ENCODE data around the gene RELA.

The RELA gene

GRCh38 chr11:65680192-65680743 is 17.6 kb upstream of the RELA start:
- Mint-ChIP-seq H3K9me3 (no peaks in the 10 kb centered on the region), H3K4me1 (no peaks in the 10 kb centered on the region), H3K36me3 (ENCODE audit: low read depth) (no peaks in the 10 kb centered on the region), H3K4me3 (no peak overlapping the region), H3K27ac (no peak overlapping the region), H3K27me3 (ENCODE audit: low read depth, poor library complexity) (peaks cover 53% of the 10 kb centered on the region)
- DNase-seq: no peak
- no peak for TF ChIP-seq CTCF (IDR thresholded peaks at IDR 0.05)

GRCh38 chr11:65672982-65673381 is 10.3 kb upstream of the RELA start:
- no peak overlapping the region for H3K27ac Mint-ChIP-seq
- peaks cover 29% of the 10 kb centered on the region for H3K27me3 Mint-ChIP-seq (ENCODE audit: low read depth, poor library complexity)
- DNase-seq: no peak
- H3K36me3 Mint-ChIP-seq (ENCODE audit: low read depth): no peaks in the 10 kb centered on the region
- no peak overlapping the region for H3K4me3 Mint-ChIP-seq
- no peaks in the 10 kb centered on the region for H3K4me1 Mint-ChIP-seq
- TF ChIP-seq CTCF (IDR thresholded peaks at IDR 0.05): no peak
- H3K9me3 Mint-ChIP-seq: peaks cover 4% of the 10 kb centered on the region

- Mint-ChIP-seq H3K4me3 (no peak overlapping the region), H3K9me3 (peaks cover 4% of the 10 kb centered on the region), H3K27ac (no peak overlapping the region), H3K36me3 (ENCODE audit: low read depth) (no peaks in the 10 kb centered on the region), H3K27me3 (ENCODE audit: low read depth, poor library complexity) (peaks cover 30% of the 10 kb centered on the region), H3K4me1 (no peaks in the 10 kb centered on the region)
- DNase-seq: no peak
- TF ChIP-seq CTCF (IDR thresholded peaks at IDR 0.05): no peak
Measured at GRCh38 chr11:65672180-65672860, 9.6 kb upstream of the RELA start.

GRCh38 chr11:65663639-65664200 is 1.0 kb upstream of the RELA start:
- peak overlapping the region; percentile 89 for H3K4me3 Mint-ChIP-seq
- H3K4me1 Mint-ChIP-seq: peaks cover 13% of the 10 kb centered on the region
- peaks cover 15% of the 10 kb centered on the region for H3K27me3 Mint-ChIP-seq (ENCODE audit: low read depth, poor library complexity)
- H3K36me3 Mint-ChIP-seq (ENCODE audit: low read depth): peaks cover 19% of the 10 kb centered on the region
- peak; percentile 44 for DNase-seq
- no peaks in the 10 kb centered on the region for H3K9me3 Mint-ChIP-seq
- no peak for TF ChIP-seq CTCF (IDR thresholded peaks at IDR 0.05)
- H3K27ac Mint-ChIP-seq: peak overlapping the region; percentile 97

- Mint-ChIP-seq H3K27me3 (ENCODE audit: low read depth, poor library complexity) (peaks cover 14% of the 10 kb centered on the region), H3K4me1 (peaks cover 13% of the 10 kb centered on the region), H3K9me3 (no peaks in the 10 kb centered on the region), H3K27ac (no peak overlapping the region), H3K4me3 (peak overlapping the region; percentile 83), H3K36me3 (ENCODE audit: low read depth) (peaks cover 30% of the 10 kb centered on the region)
- no peak for DNase-seq
- no peak for TF ChIP-seq CTCF (IDR thresholded peaks at IDR 0.05)
Measured at GRCh38 chr11:65662247-65662798, 393 bp downstream of the RELA start.

Data from nephron progenitor cell (in vitro differentiated cells).